ENCODE results near the gene CHID1.
A peak's percentile ranks its signal among the peaks of the same experiment; 100 is the strongest.

GRCh38 chr11:898143-898511 is 12.5 kb downstream of the CHID1 start:
- TF ChIP-seq MAZ (IDR thresholded peaks at IDR 0.05; ENCODE audit: borderline replicate concordance, low read depth, low read length) (no peak), POLR2A (IDR thresholded peaks at IDR 0.05; ENCODE audit: low read depth, low read length) (no peak), CTCF (conservative IDR thresholded peaks at IDR 0.05; ENCODE audit: low read depth, low read length) (peak; percentile 29; the same call in 1 of the 2 replicates), USF2 (IDR thresholded peaks at IDR 0.05; ENCODE audit: low read depth, low read length) (no peak), CEBPB (IDR thresholded peaks at IDR 0.05; ENCODE audit: low read depth, low read length) (no peak), RAD21 (IDR thresholded peaks at IDR 0.05; ENCODE audit: low read length) (peak; percentile 43), CHD1 (IDR thresholded peaks at IDR 0.05; ENCODE audit: low read depth, low read length) (no peak), FOS (IDR thresholded peaks at IDR 0.05; ENCODE audit: low read depth, low read length) (no peak), RCOR1 (IDR thresholded peaks at IDR 0.05; ENCODE audit: insufficient replicate concordance, low read length) (no peak), NFE2L2 (IDR thresholded peaks at IDR 0.05; ENCODE audit: low read depth, low read length) (no peak), MAFK (IDR thresholded peaks at IDR 0.05; ENCODE audit: low read depth, low read length) (no peak), SMC3 (IDR thresholded peaks at IDR 0.05; ENCODE audit: low read depth, low read length) (no peak)
